CD4-positive, alpha-beta T cell (primary cell): Measurements from ENCODE around the gene PTCRA. TPM values are rescaled to one million over a fixed set of nuclear protein-coding genes. Genes with fewer than 3 reads are reported as not detected.
"Not testable (repeated sequence)": the region's sequence is repeated elsewhere in the genome, so short reads cannot be mapped to it uniquely, and the experiment has no call there.

ENCODE experiments used
- ATAC-seq: fragments of 200-7000 bp; cut with Tn5 transposase; one replicate; pipeline ENCODE4 v1.10.0; 2022; ENCODE audit warnings: mild to moderate bottlenecking; ENCODE audit not compliant: poor library complexity
- CTCF ChIA-PET: fragments of 350-600 bp; sonication (Branson Sonifier 250); formaldehyde crosslinking; loops from one replicate; lab custom pipeline; 2021; ENCODE audit warnings: antibody characterized with exemption, inconsistent platforms; lab: Charles Lee
- POLR2A ChIA-PET: fragments of 350-600 bp; sonication (Branson Sonifier 250); formaldehyde crosslinking; loops from one replicate; lab custom pipeline; 2021; ENCODE audit warnings: antibody characterized with exemption, inconsistent platforms; lab: Charles Lee
- DNase-seq, 14 experiments: peaks; one replicate each; pipeline ENCODE4 v3.0.0-alpha.2; 2013 to 2020; ENCODE audit warnings: mixed read lengths in 2 of 14
- H3K27ac ChIP-seq, 2 donors: one replicate each; pipeline versions ENCODE4 v1.5.1 to v1.7.0; 2013; ENCODE audit warnings: low read length in 2 of 2, low read depth in 1 of 2, mild to moderate bottlenecking in 1 of 2
- H3K27me3 ChIP-seq, 2 experiments: 1 replicate in 1 of 2; 2 replicates in 1 of 2; pipeline versions ENCODE4 v1.6.1 to v1.7.0; 2013; ENCODE audit warnings: low read length in 2 of 2, control low read depth in 1 of 2, mild to moderate bottlenecking in 1 of 2, moderate library complexity in 1 of 2; ENCODE audit not compliant: insufficient read depth in 2 of 2, control insufficient read depth in 1 of 2
- H3K36me3 ChIP-seq: one replicate; pipeline ENCODE4 v1.6.1; 2013; ENCODE audit warnings: low read length, control low read depth; ENCODE audit not compliant: insufficient read depth
- H3K4me1 ChIP-seq: one replicate; pipeline ENCODE4 v1.6.1; 2013; ENCODE audit warnings: low read length, control low read depth; ENCODE audit not compliant: insufficient read depth
- H3K4me3 ChIP-seq: one replicate; pipeline ENCODE4 v1.5.1; 2013; ENCODE audit warnings: mild to moderate bottlenecking, low read length, moderate library complexity
- H3K9me3 ChIP-seq, 2 experiments: 1 replicate in 1 of 2; 2 replicates in 1 of 2; pipeline versions ENCODE4 v1.6.1 to v1.7.0; 2013; ENCODE audit warnings: low read length in 2 of 2, mild to moderate bottlenecking in 2 of 2, control low read depth in 1 of 2, moderate library complexity in 1 of 2; ENCODE audit not compliant: control insufficient read depth in 1 of 2, insufficient read depth in 1 of 2
- H3K27ac Mint-ChIP-seq: one replicate; pipeline ENCODE4 v1.8.0; 2020; ENCODE audit warnings: mixed read lengths
- H3K27me3 Mint-ChIP-seq: one replicate; pipeline ENCODE4 v1.8.0; 2021; ENCODE audit warnings: mixed read lengths
- H3K36me3 Mint-ChIP-seq: one replicate; pipeline ENCODE4 v1.8.0; 2021; ENCODE audit warnings: low read depth, mixed read lengths
- H3K4me1 Mint-ChIP-seq: one replicate; pipeline ENCODE4 v1.8.0; 2021; ENCODE audit warnings: low read depth, mixed read lengths
- H3K4me3 Mint-ChIP-seq: one replicate; pipeline ENCODE4 v1.8.0; 2020; ENCODE audit warnings: mild to moderate bottlenecking, mixed read lengths
- H3K9me3 Mint-ChIP-seq: one replicate; pipeline ENCODE4 v1.8.0; 2020; ENCODE audit warnings: mixed read lengths
- CTCF ChIP-seq: fragments of 200-600 bp; IDR thresholded peaks from one replicate; pipeline ENCODE4 v1.8.0; 2022; ENCODE audit warnings: antibody characterized with exemption, mild to moderate bottlenecking
- intact Hi-C, 2 experiments: fragments of 100-400 bp; cut with DNase I in 1 of 2; cut with micrococcal nuclease in 1 of 2; formaldehyde crosslinking; loops; one replicate each; pipeline versions ENCODE4 v1.15.1 to v1.9.0; 2023 to 2025; cut with DNase I, micrococcal nuclease
- total RNA-seq, 174 experiments: library from RNA in 2 of 174; stranded (reverse) in 2 of 174; gene quantifications; one replicate each; pipeline ENCODE4 v1.2.3 and lab custom pipeline; 2021 to 2026

PTCRA gene
- total RNA-seq, 2 experiments from 2014 or later: not detected

- peaks cover 39% of the 10 kb centered on the region for H3K36me3 Mint-ChIP-seq
- peak overlapping the region; percentile 94 for H3K27ac Mint-ChIP-seq
- no peak for TF ChIP-seq CTCF
- ATAC-seq: peak; percentile 93
- Histone ChIP-seq H3K27ac (peak overlapping the region; percentile 86 to 89), H3K4me3 (peak overlapping the region; percentile 94), H3K9me3 (no peaks in the 10 kb centered on the region), H3K4me1 (peaks cover 17% of the 10 kb centered on the region), H3K36me3 (peaks cover 6% of the 10 kb centered on the region), H3K27me3 (no peaks in the 10 kb centered on the region)
- POLR2A ChIA-PET: interaction anchor here (0.6 to 5.8 kb wide), 22 partner anchors 8 to 479 kb away, joined by 3 to 77 read pairs (median 5); partner anchors contain the start of genes BICRAL, CNPY3, CUL7 and CUL9
- no peaks in the 10 kb centered on the region for H3K27me3 Mint-ChIP-seq
- no peaks in the 10 kb centered on the region for H3K9me3 Mint-ChIP-seq
- H3K4me1 Mint-ChIP-seq: peaks cover 16% of the 10 kb centered on the region
- H3K4me3 Mint-ChIP-seq: peak overlapping the region; percentile 91
- peak; percentile 77 to 93 (median 87) for DNase-seq
- CTCF ChIA-PET: interaction anchor here (1.2 to 1.5 kb wide), 5 partner anchors 11 to 253 kb away, joined by 3 to 5 read pairs (median 4); partner anchors contain the start of gene RPL7L1
- intact Hi-C loops: loop anchor here (1.0 to 10.0 kb wide), 4 partner anchors 11 to 1106 kb away; partner anchors contain the start of genes PRICKLE4 (in 1 of the 2), RPL7L1 (in 1 of the 2), TOMM6 (in 1 of the 2) and UBR2 (in 1 of the 2)
Measured at GRCh38 chr6:42890311-42891198, 25.3 kb upstream of the PTCRA start.

- ATAC-seq: no peak
Measured at GRCh38 chr6:42891199-42891722, 24.6 kb upstream of the PTCRA start.

GRCh38 chr6:42894041-42894828 is 21.6 kb upstream of the PTCRA start:
- H3K4me3 Mint-ChIP-seq, H3K36me3 ChIP-seq, CTCF ChIA-PET, H3K27me3 Mint-ChIP-seq, ATAC-seq, H3K9me3 ChIP-seq, H3K4me3 ChIP-seq, DNase-seq, H3K27ac ChIP-seq, H3K9me3 Mint-ChIP-seq, POLR2A ChIA-PET, H3K27me3 ChIP-seq, H3K27ac Mint-ChIP-seq: not testable (repeated sequence)
- H3K4me1 Mint-ChIP-seq: peaks cover 21% of the 10 kb centered on the region
- H3K4me1 ChIP-seq: peaks cover 17% of the 10 kb centered on the region
- intact Hi-C loops: loop anchor here (10.0 kb wide), 2 partner anchors 329 to 1109 kb away; partner anchors contain the start of genes PRICKLE4 (in 1 of the 2), TOMM6 (in 1 of the 2) and UBR2 (in 1 of the 2)
- H3K36me3 Mint-ChIP-seq: peaks cover 15% of the 10 kb centered on the region

More at GRCh38 chr6:42891199-42891722, 24.6 kb upstream of the PTCRA start:
- CTCF ChIA-PET: interaction anchor here (0.9 to 1.5 kb wide), 5 partner anchors 12 to 252 kb away, joined by 3 to 5 read pairs (median 4); partner anchors contain the start of gene RPL7L1
- peaks cover 32% of the 10 kb centered on the region for H3K36me3 Mint-ChIP-seq
- H3K4me1 Mint-ChIP-seq: peaks cover 16% of the 10 kb centered on the region
- H3K4me3 ChIP-seq: peak overlapping the region; percentile 94
- intact Hi-C loops: loop anchor here (1.0 to 10.0 kb wide), 3 partner anchors 13 to 1106 kb away; partner anchors contain the start of genes PRICKLE4 (in 1 of the 2), TOMM6 (in 1 of the 2) and UBR2 (in 1 of the 2)
- H3K27me3 Mint-ChIP-seq: no peaks in the 10 kb centered on the region
- peak overlapping the region; percentile 91 for H3K4me3 Mint-ChIP-seq
- H3K36me3 ChIP-seq: no peaks in the 10 kb centered on the region
- H3K9me3 ChIP-seq: no peaks in the 10 kb centered on the region
- H3K9me3 Mint-ChIP-seq: no peaks in the 10 kb centered on the region
- H3K27ac Mint-ChIP-seq: peak overlapping the region; percentile 94
- H3K27me3 ChIP-seq: no peaks in the 10 kb centered on the region
- no peak for TF ChIP-seq CTCF
- H3K4me1 ChIP-seq: peaks cover 17% of the 10 kb centered on the region
- no peak for DNase-seq
- POLR2A ChIA-PET: interaction anchor here (0.6 to 5.8 kb wide), 21 partner anchors 9 to 478 kb away, joined by 3 to 77 read pairs (median 5); partner anchors contain the start of genes BICRAL, CNPY3, CUL7 and CUL9
- H3K27ac ChIP-seq: peak overlapping the region; percentile 86 to 89
